K562 treated with DMSO at 1 percent for 12 hours (cell line): Measurements from ENCODE around the gene FARP1. TPM values are rescaled to one million over a fixed set of nuclear protein-coding genes. Genes with fewer than 3 reads are reported as not detected.

Experiments
- total RNA-seq: library from RNA; unstranded; fragments of 300-600 nt; gene quantifications from 2 replicates; pipeline ENCODE4 v1.2.3, GENCODE V29; 2022; ENCODE audit not compliant: insufficient read depth

Gene FARP1, protein sequence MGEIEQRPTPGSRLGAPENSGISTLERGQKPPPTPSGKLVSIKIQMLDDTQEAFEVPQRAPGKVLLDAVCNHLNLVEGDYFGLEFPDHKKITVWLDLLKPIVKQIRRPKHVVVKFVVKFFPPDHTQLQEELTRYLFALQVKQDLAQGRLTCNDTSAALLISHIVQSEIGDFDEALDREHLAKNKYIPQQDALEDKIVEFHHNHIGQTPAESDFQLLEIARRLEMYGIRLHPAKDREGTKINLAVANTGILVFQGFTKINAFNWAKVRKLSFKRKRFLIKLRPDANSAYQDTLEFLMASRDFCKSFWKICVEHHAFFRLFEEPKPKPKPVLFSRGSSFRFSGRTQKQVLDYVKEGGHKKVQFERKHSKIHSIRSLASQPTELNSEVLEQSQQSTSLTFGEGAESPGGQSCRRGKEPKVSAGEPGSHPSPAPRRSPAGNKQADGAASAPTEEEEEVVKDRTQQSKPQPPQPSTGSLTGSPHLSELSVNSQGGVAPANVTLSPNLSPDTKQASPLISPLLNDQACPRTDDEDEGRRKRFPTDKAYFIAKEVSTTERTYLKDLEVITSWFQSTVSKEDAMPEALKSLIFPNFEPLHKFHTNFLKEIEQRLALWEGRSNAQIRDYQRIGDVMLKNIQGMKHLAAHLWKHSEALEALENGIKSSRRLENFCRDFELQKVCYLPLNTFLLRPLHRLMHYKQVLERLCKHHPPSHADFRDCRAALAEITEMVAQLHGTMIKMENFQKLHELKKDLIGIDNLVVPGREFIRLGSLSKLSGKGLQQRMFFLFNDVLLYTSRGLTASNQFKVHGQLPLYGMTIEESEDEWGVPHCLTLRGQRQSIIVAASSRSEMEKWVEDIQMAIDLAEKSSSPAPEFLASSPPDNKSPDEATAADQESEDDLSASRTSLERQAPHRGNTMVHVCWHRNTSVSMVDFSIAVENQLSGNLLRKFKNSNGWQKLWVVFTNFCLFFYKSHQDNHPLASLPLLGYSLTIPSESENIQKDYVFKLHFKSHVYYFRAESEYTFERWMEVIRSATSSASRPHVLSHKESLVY
- 1.1 TPM in 1 of 2 replicates, not detected in the other for total RNA-seq

DNA sequence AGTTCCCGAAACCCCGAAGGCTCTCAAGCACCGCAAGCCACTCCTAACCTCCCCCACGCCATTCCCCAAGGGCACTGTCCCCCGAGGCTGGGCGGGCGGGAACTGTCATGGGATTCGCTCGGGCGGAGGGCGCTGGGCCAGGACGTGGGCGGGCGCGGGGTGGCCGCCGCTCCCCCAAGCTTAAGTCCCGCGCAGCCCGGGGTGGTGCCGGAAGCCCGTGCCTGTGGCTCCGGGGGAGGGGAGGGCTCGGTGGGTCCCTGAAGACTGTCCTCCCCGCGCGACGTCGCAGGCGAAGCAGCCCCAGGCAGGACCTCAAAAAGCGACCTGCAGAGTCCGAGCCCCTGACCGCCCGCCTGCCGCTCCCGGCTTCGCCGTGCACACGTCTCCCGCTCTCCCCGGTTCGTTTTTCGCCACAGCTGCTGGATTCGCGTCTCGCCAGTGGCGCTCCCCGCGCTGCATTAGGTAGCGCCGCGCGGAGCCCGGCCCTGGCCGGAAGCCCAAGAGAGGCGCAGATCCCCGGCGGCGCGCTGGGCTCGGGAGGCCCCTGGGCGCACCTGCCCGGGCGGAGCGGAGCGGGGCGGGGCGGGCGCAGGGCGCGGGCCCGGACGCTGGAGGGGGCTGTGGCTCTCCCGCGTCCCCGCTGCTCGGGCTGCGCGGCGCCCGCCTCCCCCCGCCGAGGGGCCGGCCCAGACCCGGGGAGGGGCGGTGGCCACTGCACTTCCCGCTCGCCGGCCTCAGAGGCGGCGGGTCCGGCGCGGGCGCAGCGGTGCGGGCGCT lies at the start of gene FARP1:
Gene FARP1, plus strand, starts transcription at position 715 of the 777 bp plus-strand sequence. CDS start 70,149 bp downstream, outside the sequence.

GRCh38 chr13:98176777-98177608 lies 34.1 kb downstream of the FARP1 start, which contains the start of gene RNF113B:
RNF113B (minus strand) TSS chr13:98177269; CDS start chr13:98177236, 33 bp downstream.

Other genes starting within 250 kb of the FARP1 start
- gene IPO5, start 189.4 kb upstream of the FARP1 start, total RNA-seq: 23.0 and 74.8 TPM in 2 replicates
- 0.91 TPM in 1 of 2 replicates, not detected in the other for gene RNF113B, start 34.2 kb downstream of the FARP1 start, total RNA-seq